ENCODE results near the gene ABRAXAS1. TPM values are rescaled to one million over a fixed set of nuclear protein-coding genes. Genes with fewer than 3 reads are reported as not detected.

The ABRAXAS1 gene
- total RNA-seq, result 19.9 and 23.4 TPM in 2 replicates

GRCh38 chr4:83484500-83485461, at the start of gene ABRAXAS1:
ABRAXAS1 (minus strand) TSS chr4:83485100; CDS start chr4:83485072, 28 bp downstream.

DNA sequence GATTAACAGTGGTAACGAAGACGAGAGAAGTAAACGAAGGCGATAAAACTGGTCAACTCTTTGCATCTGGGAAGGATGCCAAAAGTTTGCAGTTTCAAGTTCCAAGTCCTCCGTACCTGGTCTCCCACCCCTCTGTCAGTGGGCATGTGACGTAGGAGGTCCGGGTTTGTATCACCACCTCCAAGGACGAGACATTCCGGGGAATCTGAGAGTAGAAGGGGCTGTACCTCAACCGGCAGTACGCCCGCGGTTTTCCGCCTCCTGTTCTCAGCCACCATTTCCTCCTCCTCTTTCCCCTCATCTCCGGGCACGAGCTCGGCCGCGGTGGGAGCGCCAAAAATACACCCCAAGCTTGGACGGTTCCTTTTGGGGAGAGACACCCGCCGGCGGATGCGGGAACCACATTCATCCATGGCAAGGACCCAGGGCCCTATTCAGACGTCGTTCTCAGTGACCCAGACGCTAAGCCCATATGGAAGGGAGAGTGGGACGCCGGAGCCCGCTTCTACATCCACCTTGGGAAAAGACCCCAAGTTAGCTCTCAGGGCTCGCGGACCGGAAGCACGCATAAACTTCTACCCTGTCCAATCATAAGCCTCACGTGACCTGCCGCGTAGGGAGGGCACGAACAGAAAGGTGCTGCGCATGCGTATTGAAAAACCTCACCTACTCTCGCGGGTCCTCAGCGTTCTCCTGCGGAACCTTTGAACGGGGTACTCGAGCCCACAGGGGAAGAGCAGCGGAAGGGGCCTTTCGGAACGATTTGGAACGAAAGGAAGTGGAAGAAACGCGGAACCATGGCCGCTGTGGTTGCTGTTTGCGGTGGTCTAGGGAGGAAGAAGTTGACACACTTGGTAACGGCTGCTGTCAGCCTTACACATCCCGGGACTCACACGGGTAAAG, 29.4 kb downstream of the ABRAXAS1 start, which contains the start of the genes HELQ and MRPS18C:
HELQ (minus strand) TSS at position 543 of the 903 bp plus-strand sequence; CDS start at position 413, 130 bp downstream.
MRPS18C (plus strand) TSS at position 778 of the 903 bp plus-strand sequence; CDS start at position 798, 20 bp downstream.

Other genes with a start within 250 kb of the ABRAXAS1 start
- gene COQ2, start 200.3 kb downstream of the ABRAXAS1 start, total RNA-seq, result 11.9 and 12.4 TPM in 2 replicates
- 4.1 and 4.5 TPM in 2 replicates for gene HPSE, start 150.3 kb downstream of the ABRAXAS1 start, total RNA-seq
- gene HELQ, start 29.3 kb downstream of the ABRAXAS1 start, total RNA-seq, result 7.7 and 13.0 TPM in 2 replicates
- gene MRPS18C, start 29.0 kb downstream of the ABRAXAS1 start, total RNA-seq, result 9.6 and 19.8 TPM in 2 replicates
- gene GPAT3, start 51.0 kb upstream of the ABRAXAS1 start, total RNA-seq, result 0.62 and 1.5 TPM in 2 replicates

Measured in cardiac ventricle fibroblast (primary cell).